ENCODE results near the gene ATG10.
A peak's percentile ranks its signal among the peaks of the same experiment; 100 is the strongest.

ATG10 gene

DNA sequence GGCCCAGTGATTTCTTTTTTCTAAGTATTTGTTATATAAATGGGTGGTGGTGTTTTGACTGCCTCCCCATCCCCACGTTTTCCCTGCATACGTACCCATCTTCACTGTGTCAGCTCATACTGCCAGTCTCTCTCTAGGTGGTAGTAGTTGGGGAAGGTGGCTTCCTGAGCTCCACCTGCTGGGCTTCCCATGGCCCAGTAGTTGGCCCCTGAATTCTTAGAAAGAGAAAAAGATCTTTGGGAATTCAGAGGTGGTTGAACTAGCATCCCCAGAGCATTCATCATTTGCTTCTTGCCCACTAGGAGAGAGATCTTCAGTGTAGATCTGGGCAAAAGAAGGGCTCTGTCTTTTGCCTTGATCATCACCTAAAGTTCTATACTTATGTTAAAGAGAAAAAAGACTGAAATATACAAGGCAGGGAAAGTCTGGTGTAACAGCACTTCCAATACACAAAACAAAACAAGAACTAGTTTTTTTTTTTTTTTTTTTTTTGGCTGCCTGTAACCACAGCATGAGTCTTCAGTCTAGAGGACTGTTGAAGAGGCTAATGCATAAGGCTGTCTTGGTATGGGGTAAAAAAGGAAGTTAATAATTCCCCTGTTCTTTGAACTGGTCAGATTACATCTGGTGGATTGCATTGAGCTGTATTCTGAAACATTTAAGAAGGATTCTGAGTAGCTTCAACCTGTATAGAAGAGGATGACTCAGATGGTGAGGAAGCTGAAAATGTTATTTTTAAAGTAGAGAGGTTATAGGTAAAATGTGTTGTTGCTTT is 128.7 kb downstream of the ATG10 start:
- no peaks in the 10 kb centered on the region for H3K36me3 ChIP-seq (ENCODE audit: control insufficient read depth, insufficient read depth, low read length)
- TF ChIP-seq, protein P1, sequence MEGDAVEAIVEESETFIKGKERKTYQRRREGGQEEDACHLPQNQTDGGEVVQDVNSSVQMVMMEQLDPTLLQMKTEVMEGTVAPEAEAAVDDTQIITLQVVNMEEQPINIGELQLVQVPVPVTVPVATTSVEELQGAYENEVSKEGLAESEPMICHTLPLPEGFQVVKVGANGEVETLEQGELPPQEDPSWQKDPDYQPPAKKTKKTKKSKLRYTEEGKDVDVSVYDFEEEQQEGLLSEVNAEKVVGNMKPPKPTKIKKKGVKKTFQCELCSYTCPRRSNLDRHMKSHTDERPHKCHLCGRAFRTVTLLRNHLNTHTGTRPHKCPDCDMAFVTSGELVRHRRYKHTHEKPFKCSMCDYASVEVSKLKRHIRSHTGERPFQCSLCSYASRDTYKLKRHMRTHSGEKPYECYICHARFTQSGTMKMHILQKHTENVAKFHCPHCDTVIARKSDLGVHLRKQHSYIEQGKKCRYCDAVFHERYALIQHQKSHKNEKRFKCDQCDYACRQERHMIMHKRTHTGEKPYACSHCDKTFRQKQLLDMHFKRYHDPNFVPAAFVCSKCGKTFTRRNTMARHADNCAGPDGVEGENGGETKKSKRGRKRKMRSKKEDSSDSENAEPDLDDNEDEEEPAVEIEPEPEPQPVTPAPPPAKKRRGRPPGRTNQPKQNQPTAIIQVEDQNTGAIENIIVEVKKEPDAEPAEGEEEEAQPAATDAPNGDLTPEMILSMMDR (IDR thresholded peaks at IDR 0.05): peak; percentile 9
- H3K4me3 ChIP-seq (ENCODE audit: low read depth, low read length): no peak overlapping the region
- no peaks in the 10 kb centered on the region for H3K27me3 ChIP-seq (ENCODE audit: control insufficient read depth, insufficient read depth, low read length)
- peaks cover 5% of the 10 kb centered on the region for H3K4me1 ChIP-seq
- no peak overlapping the region for H3K4me2 ChIP-seq (ENCODE audit: low read length)
- no peak overlapping the region for H3K9ac ChIP-seq
- H3K79me2 ChIP-seq: no peaks in the 10 kb centered on the region
- H3K9me3 ChIP-seq (ENCODE audit: control insufficient read depth, low read length): no peaks in the 10 kb centered on the region
- H2AFZ ChIP-seq: no peak overlapping the region
- H3K27ac ChIP-seq: no peak overlapping the region

DNA sequence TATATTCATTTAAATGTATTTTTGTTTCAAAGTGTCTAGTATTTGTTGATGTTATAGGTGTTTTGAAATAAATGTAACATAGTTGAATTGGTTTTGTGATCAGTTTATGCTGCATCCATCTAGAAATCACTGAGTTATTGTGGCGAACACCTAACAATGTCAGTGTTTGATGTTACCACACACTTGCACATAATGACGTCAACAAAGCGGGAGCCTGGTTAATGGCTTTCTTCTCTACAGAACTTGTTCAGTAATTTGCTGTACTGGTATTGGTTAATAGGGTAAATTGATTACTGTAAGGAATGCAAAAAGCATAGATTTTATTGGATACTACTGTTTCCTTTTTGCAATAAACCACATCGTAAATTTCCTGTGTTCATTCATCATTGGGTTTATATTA is 133.0 kb downstream of the ATG10 start:
- H3K4me1 ChIP-seq: peaks cover 21% of the 10 kb centered on the region
- no peaks in the 10 kb centered on the region for H3K36me3 ChIP-seq (ENCODE audit: control insufficient read depth, insufficient read depth, low read length)
- no peak overlapping the region for H3K27ac ChIP-seq
- no peaks in the 10 kb centered on the region for H3K79me2 ChIP-seq
- no peak overlapping the region for H2AFZ ChIP-seq
- H3K4me2 ChIP-seq (ENCODE audit: low read length): no peak overlapping the region
- H3K27me3 ChIP-seq (ENCODE audit: control insufficient read depth, insufficient read depth, low read length): no peaks in the 10 kb centered on the region
- no peak overlapping the region for H3K9ac ChIP-seq
- H3K9me3 ChIP-seq (ENCODE audit: control insufficient read depth, low read length): no peaks in the 10 kb centered on the region
- H3K4me3 ChIP-seq (ENCODE audit: low read depth, low read length): no peak overlapping the region
- TF ChIP-seq, protein P1 (IDR thresholded peaks at IDR 0.05): no peak

DNA sequence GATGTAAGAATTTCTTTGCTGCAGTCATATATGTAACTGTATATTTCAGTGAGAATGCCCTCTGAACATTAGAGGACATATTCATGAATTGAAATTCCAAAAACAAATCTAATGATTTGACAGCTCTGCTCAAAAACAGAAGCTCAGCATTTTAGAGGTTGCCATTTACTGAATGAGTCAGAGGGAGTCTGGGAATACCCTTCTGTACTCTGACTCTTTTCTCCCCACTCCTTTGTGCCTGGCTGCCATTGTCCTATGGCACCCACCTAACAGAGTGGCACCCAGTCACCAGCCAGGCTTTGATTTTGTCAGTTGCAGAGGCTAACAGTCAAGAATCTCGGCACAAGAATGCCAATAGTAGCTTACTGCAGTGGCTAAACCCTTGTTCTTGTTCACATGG is 133.6 kb downstream of the ATG10 start:
- TF ChIP-seq, protein P1 (IDR thresholded peaks at IDR 0.05): no peak
- Histone ChIP-seq H3K4me3 (ENCODE audit: low read depth, low read length) (no peak overlapping the region), H3K27ac (peak overlapping the region; percentile 51), H3K27me3 (ENCODE audit: control insufficient read depth, insufficient read depth, low read length) (no peaks in the 10 kb centered on the region), H3K79me2 (no peaks in the 10 kb centered on the region), H3K9ac (no peak overlapping the region), H3K9me3 (ENCODE audit: control insufficient read depth, low read length) (no peaks in the 10 kb centered on the region), H2AFZ (peak overlapping the region; percentile 51), H3K36me3 (ENCODE audit: control insufficient read depth, insufficient read depth, low read length) (no peaks in the 10 kb centered on the region), H3K4me2 (ENCODE audit: low read length) (no peak overlapping the region), H3K4me1 (peaks cover 21% of the 10 kb centered on the region)

DNA sequence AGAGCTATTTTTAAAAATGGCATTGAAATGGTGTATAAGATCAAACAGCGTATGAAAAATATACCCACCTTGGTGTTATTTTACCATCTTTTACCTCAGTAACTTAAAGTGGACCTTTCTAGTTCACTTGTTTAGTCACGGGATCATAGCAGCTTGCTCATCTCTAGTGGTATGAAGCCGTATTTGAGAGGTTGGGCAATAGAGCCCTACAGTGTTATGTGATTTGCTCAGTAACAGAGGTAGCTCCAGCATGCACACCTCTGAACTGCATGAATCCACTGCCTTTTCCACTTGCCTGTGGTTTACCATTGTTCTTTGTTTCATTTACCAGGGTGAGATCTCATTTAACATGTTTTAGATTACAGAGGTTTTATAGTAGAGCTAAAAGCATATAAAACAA is 134.4 kb downstream of the ATG10 start:
- peaks cover 21% of the 10 kb centered on the region for H3K4me1 ChIP-seq
- H3K27me3 ChIP-seq (ENCODE audit: control insufficient read depth, insufficient read depth, low read length): no peaks in the 10 kb centered on the region
- TF ChIP-seq, protein P1 (IDR thresholded peaks at IDR 0.05): no peak
- H3K4me2 ChIP-seq (ENCODE audit: low read length): peak overlapping the region; percentile 16
- H3K9me3 ChIP-seq (ENCODE audit: control insufficient read depth, low read length): no peaks in the 10 kb centered on the region
- H3K27ac ChIP-seq: peak overlapping the region; percentile 42
- no peak overlapping the region for H3K9ac ChIP-seq
- no peaks in the 10 kb centered on the region for H3K36me3 ChIP-seq (ENCODE audit: control insufficient read depth, insufficient read depth, low read length)
- no peak overlapping the region for H3K4me3 ChIP-seq (ENCODE audit: low read depth, low read length)
- peak overlapping the region; percentile 63 for H2AFZ ChIP-seq
- H3K79me2 ChIP-seq: no peaks in the 10 kb centered on the region

- Histone ChIP-seq H3K79me2 (no peaks in the 10 kb centered on the region), H3K27ac (peak overlapping the region; percentile 42)
These were observed 134.9 kb downstream of the ATG10 start for GRCh38 chr5:82106756-82107155.

More at GRCh38 chr5:82106756-82107155, 134.9 kb downstream of the ATG10 start:
- no peak overlapping the region for H3K4me3 ChIP-seq (ENCODE audit: low read depth, low read length)
- peak overlapping the region; percentile 63 for H2AFZ ChIP-seq
- no peaks in the 10 kb centered on the region for H3K27me3 ChIP-seq (ENCODE audit: control insufficient read depth, insufficient read depth, low read length)
- H3K4me1 ChIP-seq: peaks cover 21% of the 10 kb centered on the region
- H3K9me3 ChIP-seq (ENCODE audit: control insufficient read depth, low read length): no peaks in the 10 kb centered on the region
- H3K9ac ChIP-seq: no peak overlapping the region
- no peaks in the 10 kb centered on the region for H3K36me3 ChIP-seq (ENCODE audit: control insufficient read depth, insufficient read depth, low read length)
- TF ChIP-seq, protein P1 (IDR thresholded peaks at IDR 0.05): no peak
- no peak overlapping the region for H3K4me2 ChIP-seq (ENCODE audit: low read length)
